Activated CD4-positive, alpha-beta T cell treated with anti-CD3 and anti-CD28 coated beads, Interleukin-2, amount 10 ng/mL, durations not matched to agents 24 days and 14 days (primary cell): ENCODE measurements around the gene HDAC9. TPM values are rescaled to one million over a fixed set of nuclear protein-coding genes. Genes with fewer than 3 reads are reported as not detected.
A peak's percentile ranks its signal among the peaks of the same experiment; 100 is the strongest.

Source experiments
- DNase-seq: peaks from one replicate; pipeline ENCODE4 v3.0.0; 2022
- H3K27ac Mint-ChIP-seq: one replicate; pipeline ENCODE4 v1.8.0; 2022; ENCODE audit warnings: mild to moderate bottlenecking, mixed read lengths
- H3K27me3 Mint-ChIP-seq: one replicate; pipeline ENCODE4 v1.8.0; 2022; ENCODE audit warnings: mixed read lengths
- H3K36me3 Mint-ChIP-seq: one replicate; pipeline ENCODE4 v1.8.0; 2022; ENCODE audit warnings: low read depth, mild to moderate bottlenecking, mixed read lengths
- H3K4me1 Mint-ChIP-seq: one replicate; pipeline ENCODE4 v1.8.0; 2021; ENCODE audit warnings: mixed read lengths
- H3K4me3 Mint-ChIP-seq: one replicate; pipeline ENCODE4 v1.8.0; 2022; ENCODE audit warnings: mild to moderate bottlenecking, moderate library complexity, mixed read lengths
- H3K9me3 Mint-ChIP-seq: one replicate; pipeline ENCODE4 v1.8.0; 2021; ENCODE audit warnings: mixed read lengths
- intact Hi-C: fragments of 100-400 bp; cut with micrococcal nuclease; formaldehyde crosslinking; loops from one replicate; pipeline ENCODE4 v1.15.1; 2023
- total RNA-seq: library from RNA; stranded (reverse); gene quantifications from 2 replicates; pipeline ENCODE4 v1.2.3, GENCODE V29; 2022

HDAC9 gene
- total RNA-seq, 1 donor from 2014 or later = 3.0 TPM

GRCh38 chr7:18472161-18472483 is 23.4 kb upstream of the HDAC9 start:
- H3K9me3 Mint-ChIP-seq = no peaks in the 10 kb centered on the region
- no peak overlapping the region for H3K27ac Mint-ChIP-seq
- DNase-seq = no peak
- H3K4me3 Mint-ChIP-seq = no peak overlapping the region
- H3K36me3 Mint-ChIP-seq = no peaks in the 10 kb centered on the region
- intact Hi-C loops = no loop called here
- no peaks in the 10 kb centered on the region for H3K27me3 Mint-ChIP-seq
- no peaks in the 10 kb centered on the region for H3K4me1 Mint-ChIP-seq

- no peak for DNase-seq
- no peaks in the 10 kb centered on the region for H3K27me3 Mint-ChIP-seq
- intact Hi-C loops = no loop called here
These were observed 22.4 kb upstream of the HDAC9 start for GRCh38 chr7:18473119-18473518.

GRCh38 chr7:18474944-18475343 is 20.6 kb upstream of the HDAC9 start:
- intact Hi-C loops = no loop called here
- no peaks in the 10 kb centered on the region for H3K36me3 Mint-ChIP-seq
- H3K4me3 Mint-ChIP-seq = no peak overlapping the region
- no peak for DNase-seq
- no peak overlapping the region for H3K27ac Mint-ChIP-seq
- H3K27me3 Mint-ChIP-seq = no peaks in the 10 kb centered on the region
- no peaks in the 10 kb centered on the region for H3K4me1 Mint-ChIP-seq
- H3K9me3 Mint-ChIP-seq = no peaks in the 10 kb centered on the region

More at GRCh38 chr7:18473119-18473518, 22.4 kb upstream of the HDAC9 start:
- Mint-ChIP-seq H3K9me3 (no peaks in the 10 kb centered on the region), H3K4me1 (no peaks in the 10 kb centered on the region), H3K27ac (no peak overlapping the region), H3K36me3 (no peaks in the 10 kb centered on the region), H3K4me3 (no peak overlapping the region)

GRCh38 chr7:18475488-18475887 is 20.1 kb upstream of the HDAC9 start:
- intact Hi-C loops = no loop called here
- Mint-ChIP-seq H3K27me3 (no peaks in the 10 kb centered on the region), H3K27ac (no peak overlapping the region), H3K4me3 (no peak overlapping the region), H3K36me3 (no peaks in the 10 kb centered on the region), H3K4me1 (no peaks in the 10 kb centered on the region), H3K9me3 (no peaks in the 10 kb centered on the region)
- no peak for DNase-seq

- Mint-ChIP-seq H3K27me3 (no peaks in the 10 kb centered on the region), H3K36me3 (no peaks in the 10 kb centered on the region), H3K9me3 (no peaks in the 10 kb centered on the region), H3K4me3 (no peak overlapping the region), H3K27ac (no peak overlapping the region), H3K4me1 (no peaks in the 10 kb centered on the region)
- intact Hi-C loops = no loop called here
- DNase-seq = no peak
These were observed 13.8 kb upstream of the HDAC9 start for GRCh38 chr7:18481776-18482175.

- no peaks in the 10 kb centered on the region for H3K27me3 Mint-ChIP-seq
- no peaks in the 10 kb centered on the region for H3K9me3 Mint-ChIP-seq
- H3K36me3 Mint-ChIP-seq = no peaks in the 10 kb centered on the region
These were observed 7.5 kb upstream of the HDAC9 start for GRCh38 chr7:18488049-18488448.

GRCh38 chr7:18489624-18490023 is 5.9 kb upstream of the HDAC9 start:
- intact Hi-C loops = no loop called here
- no peak for DNase-seq
- Mint-ChIP-seq H3K36me3 (no peaks in the 10 kb centered on the region), H3K4me1 (no peaks in the 10 kb centered on the region), H3K27me3 (no peaks in the 10 kb centered on the region), H3K4me3 (no peak overlapping the region), H3K27ac (no peak overlapping the region), H3K9me3 (no peaks in the 10 kb centered on the region)

More at GRCh38 chr7:18488049-18488448, 7.5 kb upstream of the HDAC9 start:
- no peak overlapping the region for H3K4me3 Mint-ChIP-seq
- intact Hi-C loops = no loop called here
- no peak for DNase-seq
- no peaks in the 10 kb centered on the region for H3K4me1 Mint-ChIP-seq
- H3K27ac Mint-ChIP-seq = no peak overlapping the region

- H3K27me3 Mint-ChIP-seq = peaks cover 1% of the 10 kb centered on the region
- H3K4me1 Mint-ChIP-seq = peaks cover 15% of the 10 kb centered on the region
- H3K4me3 Mint-ChIP-seq = no peak overlapping the region
- DNase-seq = no peak
- no peak overlapping the region for H3K27ac Mint-ChIP-seq
- no peaks in the 10 kb centered on the region for H3K36me3 Mint-ChIP-seq
- intact Hi-C loops = no loop called here
- H3K9me3 Mint-ChIP-seq = no peaks in the 10 kb centered on the region
These were observed 3.7 kb upstream of the HDAC9 start for GRCh38 chr7:18491871-18492270.

- intact Hi-C loops = loop anchor here (2.0 kb wide), 1 partner anchor 144 kb away; no protein-coding TSS in a partner anchor
- no peak overlapping the region for H3K27ac Mint-ChIP-seq
- H3K4me1 Mint-ChIP-seq = peaks cover 17% of the 10 kb centered on the region
- no peaks in the 10 kb centered on the region for H3K9me3 Mint-ChIP-seq
- H3K27me3 Mint-ChIP-seq = peaks cover 1% of the 10 kb centered on the region
- no peak for DNase-seq
- no peak overlapping the region for H3K4me3 Mint-ChIP-seq
- no peaks in the 10 kb centered on the region for H3K36me3 Mint-ChIP-seq
These were observed 1.1 kb upstream of the HDAC9 start for GRCh38 chr7:18494406-18494805.

- H3K4me1 Mint-ChIP-seq = peaks cover 17% of the 10 kb centered on the region
- DNase-seq = no peak
- peaks cover 1% of the 10 kb centered on the region for H3K27me3 Mint-ChIP-seq
- no peaks in the 10 kb centered on the region for H3K36me3 Mint-ChIP-seq
- intact Hi-C loops = loop anchor here (1.0 to 2.0 kb wide), 4 partner anchors 13 to 144 kb away; no protein-coding TSS in a partner anchor
- peak overlapping the region; percentile 84 for H3K27ac Mint-ChIP-seq
- H3K4me3 Mint-ChIP-seq = peak overlapping the region; percentile 73
- no peaks in the 10 kb centered on the region for H3K9me3 Mint-ChIP-seq
These were observed 634 bp upstream of the HDAC9 start for GRCh38 chr7:18494821-18495408.

GRCh38 chr7:18496341-18496700 is 772 bp downstream of the HDAC9 start:
- no peaks in the 10 kb centered on the region for H3K36me3 Mint-ChIP-seq
- peak overlapping the region; percentile 6 for H3K27ac Mint-ChIP-seq
- no peak for DNase-seq
- peaks cover 17% of the 10 kb centered on the region for H3K4me1 Mint-ChIP-seq
- H3K9me3 Mint-ChIP-seq = no peaks in the 10 kb centered on the region
- peak overlapping the region; percentile 73 for H3K4me3 Mint-ChIP-seq
- peaks cover 1% of the 10 kb centered on the region for H3K27me3 Mint-ChIP-seq
- intact Hi-C loops = no loop called here

- no peaks in the 10 kb centered on the region for H3K9me3 Mint-ChIP-seq
- peak overlapping the region; percentile 42 for H3K4me3 Mint-ChIP-seq
- H3K36me3 Mint-ChIP-seq = no peaks in the 10 kb centered on the region
- no peak overlapping the region for H3K27ac Mint-ChIP-seq
- H3K27me3 Mint-ChIP-seq = peaks cover 1% of the 10 kb centered on the region
- intact Hi-C loops = no loop called here
- H3K4me1 Mint-ChIP-seq = peaks cover 17% of the 10 kb centered on the region
- no peak for DNase-seq
These were observed 1.5 kb downstream of the HDAC9 start for GRCh38 chr7:18497082-18497481.

- H3K9me3 Mint-ChIP-seq = no peaks in the 10 kb centered on the region
- intact Hi-C loops = no loop called here
- H3K4me3 Mint-ChIP-seq = no peak overlapping the region
- peaks cover 1% of the 10 kb centered on the region for H3K27me3 Mint-ChIP-seq
- no peak overlapping the region for H3K27ac Mint-ChIP-seq
- H3K4me1 Mint-ChIP-seq = peaks cover 17% of the 10 kb centered on the region
- H3K36me3 Mint-ChIP-seq = no peaks in the 10 kb centered on the region
- no peak for DNase-seq
These were observed 2.3 kb downstream of the HDAC9 start for GRCh38 chr7:18497800-18498199.

GRCh38 chr7:18498341-18498740 is 2.8 kb downstream of the HDAC9 start:
- no peak for DNase-seq
- Mint-ChIP-seq H3K27me3 (peaks cover 1% of the 10 kb centered on the region), H3K4me1 (peaks cover 17% of the 10 kb centered on the region), H3K4me3 (no peak overlapping the region), H3K36me3 (no peaks in the 10 kb centered on the region), H3K27ac (no peak overlapping the region), H3K9me3 (no peaks in the 10 kb centered on the region)
- intact Hi-C loops = no loop called here
